Measurements from ENCODE around the gene IL3.

Gene IL3

GRCh38 chr5:132021654-132022053 is 38.8 kb upstream of the IL3 start:
- no peaks in the 10 kb centered on the region for H3K27me3 ChIP-seq (ENCODE audit: insufficient read depth, poor library complexity, severe bottlenecking)
- no peak overlapping the region for H3K27ac ChIP-seq (replicated peaks)
- TF ChIP-seq CTCF (IDR thresholded peaks at IDR 0.05; ENCODE audit: insufficient read depth, low read length) (no peak), POLR2AphosphoS5 (IDR thresholded peaks at IDR 0.05; ENCODE audit: low read depth) (no peak), SPI1 (IDR thresholded peaks at IDR 0.05; ENCODE audit: borderline replicate concordance, low read depth) (no peak), GABPA (IDR thresholded peaks at IDR 0.05; ENCODE audit: low read depth) (no peak), REST (IDR thresholded peaks at IDR 0.05; ENCODE audit: insufficient replicate concordance, low read depth) (no peak)
- H3K4me3 ChIP-seq (replicated peaks; ENCODE audit: insufficient read depth, low read length), result no peak overlapping the region
- no peak for DNase-seq (ENCODE audit: low read depth in 1 of 2, low spot score in 1 of 2)

GRCh38 chr5:132022737-132023136 is 37.7 kb upstream of the IL3 start:
- TF ChIP-seq GABPA (IDR thresholded peaks at IDR 0.05; ENCODE audit: low read depth) (no peak), POLR2AphosphoS5 (IDR thresholded peaks at IDR 0.05; ENCODE audit: low read depth) (no peak), CTCF (IDR thresholded peaks at IDR 0.05; ENCODE audit: insufficient read depth, low read length) (no peak), REST (IDR thresholded peaks at IDR 0.05; ENCODE audit: insufficient replicate concordance, low read depth) (no peak), SPI1 (IDR thresholded peaks at IDR 0.05; ENCODE audit: borderline replicate concordance, low read depth) (no peak)
- no peaks in the 10 kb centered on the region for H3K27me3 ChIP-seq (ENCODE audit: insufficient read depth, poor library complexity, severe bottlenecking)
- no peak overlapping the region for H3K27ac ChIP-seq (replicated peaks)
- H3K4me3 ChIP-seq (replicated peaks; ENCODE audit: insufficient read depth, low read length), result no peak overlapping the region
- no peak for DNase-seq (ENCODE audit: low read depth in 1 of 2, low spot score in 1 of 2)

GRCh38 chr5:132023258-132024116 is 37.0 kb upstream of the IL3 start:
- no peak overlapping the region for H3K27ac ChIP-seq (replicated peaks)
- no peak for DNase-seq (ENCODE audit: low read depth in 1 of 2, low spot score in 1 of 2)
- TF ChIP-seq SPI1 (IDR thresholded peaks at IDR 0.05; ENCODE audit: borderline replicate concordance, low read depth), result no peak
- no peak overlapping the region for H3K4me3 ChIP-seq (replicated peaks; ENCODE audit: insufficient read depth, low read length)
- no peaks in the 10 kb centered on the region for H3K27me3 ChIP-seq (ENCODE audit: insufficient read depth, poor library complexity, severe bottlenecking)

GRCh38 chr5:132024117-132024435 is 36.4 kb upstream of the IL3 start:
- TF ChIP-seq CTCF (IDR thresholded peaks at IDR 0.05; ENCODE audit: insufficient read depth, low read length), result no peak
- TF ChIP-seq GABPA (IDR thresholded peaks at IDR 0.05; ENCODE audit: low read depth), result no peak
- TF ChIP-seq POLR2AphosphoS5 (IDR thresholded peaks at IDR 0.05; ENCODE audit: low read depth), result no peak
- no peak for TF ChIP-seq SPI1 (IDR thresholded peaks at IDR 0.05; ENCODE audit: borderline replicate concordance, low read depth)
- no peak for TF ChIP-seq REST (IDR thresholded peaks at IDR 0.05; ENCODE audit: insufficient replicate concordance, low read depth)
- no peak for DNase-seq (ENCODE audit: low read depth in 1 of 2, low spot score in 1 of 2)
- H3K4me3 ChIP-seq (replicated peaks; ENCODE audit: insufficient read depth, low read length), result no peak overlapping the region
- H3K27me3 ChIP-seq (ENCODE audit: insufficient read depth, poor library complexity, severe bottlenecking), result no peaks in the 10 kb centered on the region
- H3K27ac ChIP-seq (replicated peaks), result no peak overlapping the region
